K562 (cell line): ENCODE results near the gene NXT1. TPM values are rescaled to one million over a fixed set of nuclear protein-coding genes. Genes with fewer than 3 reads are reported as not detected.

Experiments used
- ARID2 ChIP-seq: fragments of 450-650 bp; IDR thresholded peaks from 2 replicates; pipeline ENCODE4 v1.6.1; 2017; ENCODE audit warnings: antibody characterized with exemption, mild to moderate bottlenecking
- BRD9 ChIP-seq: fragments of 450-650 bp; IDR thresholded peaks from 2 replicates; pipeline ENCODE4 v1.6.1; 2018; ENCODE audit warnings: low read depth; ENCODE audit not compliant: partially characterized antibody
- ILF3 ChIP-seq: fragments of 450-650 bp; IDR thresholded peaks from 2 replicates; pipeline ENCODE4 v1.6.1; 2018; ENCODE audit warnings: antibody characterized with exemption, mild to moderate bottlenecking, moderate library complexity, borderline replicate concordance
- LCOR ChIP-seq: sonication (generic); formaldehyde crosslinking; IDR thresholded peaks from 2 replicates; pipeline ENCODE4 v1.8.0; 2022; ENCODE audit warnings: mild to moderate bottlenecking, missing genetic modification reagents
- MAZ ChIP-seq, 2 experiments: fragments of 450-650 bp in 1 of 2; sonication (generic) in 1 of 2; formaldehyde crosslinking; IDR thresholded peaks in 1 of 2; conservative IDR thresholded peaks in 1 of 2; 2 replicates each; pipeline versions ENCODE4 v1.4.0 to v1.5.0; 2020; ENCODE audit warnings: mild to moderate bottlenecking in 1 of 2, missing genetic modification reagents in 1 of 2
- MEF2D ChIP-seq: conservative IDR thresholded peaks from 2 replicates; pipeline ENCODE4 v1.6.1; 2016; ENCODE audit warnings: low read depth, missing genetic modification characterization, missing compliant biosample characterization
- NFE2L1 ChIP-seq: fragments of 450-650 bp; IDR thresholded peaks from 2 replicates; pipeline ENCODE4 v1.6.1; 2016; ENCODE audit warnings: missing genetic modification characterization, low read depth, mild to moderate bottlenecking, missing compliant biosample characterization, moderate library complexity, borderline replicate concordance
- POLR2AphosphoS5 ChIP-seq: IDR thresholded peaks from 2 replicates; pipeline ENCODE4 v1.6.1; 2011; ENCODE audit warnings: mild to moderate bottlenecking, low read depth, low read length, moderate library complexity; ENCODE audit not compliant: control insufficient read depth, insufficient read depth
- SMARCA5 ChIP-seq: fragments of 450-650 bp; IDR thresholded peaks from 2 replicates; pipeline ENCODE4 v1.6.1; 2016
- TCF7 ChIP-seq: sonication (generic); IDR thresholded peaks from 2 replicates; pipeline ENCODE4 v1.6.1; 2016; ENCODE audit warnings: antibody characterized with exemption, borderline replicate concordance
- ZBTB17 ChIP-seq: fragments of 450-650 bp; formaldehyde crosslinking; IDR thresholded peaks from 2 replicates; pipeline ENCODE4 v1.4.0; 2020; ENCODE audit warnings: mild to moderate bottlenecking
- ZBTB8A ChIP-seq: fragments of 450-650 bp; IDR thresholded peaks from 2 replicates; pipeline ENCODE4 v1.6.1; 2018; ENCODE audit warnings: mild to moderate bottlenecking, moderate library complexity; ENCODE audit not compliant: partially characterized antibody
- ZNF282 ChIP-seq: sonication (generic); formaldehyde crosslinking; IDR thresholded peaks from 2 replicates; pipeline ENCODE4 v1.8.1; 2023; ENCODE audit warnings: missing genetic modification reagents
- polyA plus RNA-seq, 8 experiments: library from polyadenylated mRNA; depleted of rRNA in 4 of 8; stranded (reverse) in 5 of 8; unstranded in 3 of 8; fragments of >200 nt; fragmentation: Nextera tagmentation in 2 of 8; fragmentation: Illumina TruSeq in 1 of 8; extraction: Ambion mirVana in 2 of 8; extraction: Trizol in 1 of 8; gene quantifications; 2 replicates each; pipeline versions ENCODE4 v1.2.1 to v1.2.3, GENCODE V29; 2011 to 2014; ENCODE audit warnings: inconsistent platforms in 1 of 8, missing spikeins in 1 of 8
- total RNA-seq, 7 experiments: library from RNA; depleted of rRNA in 6 of 7; stranded (reverse); fragments of >200 nt in 6 of 7; fragmentation: Illumina TruSeq in 2 of 7; extraction: Trizol in 2 of 7; gene quantifications; 2 replicates each; pipeline versions ENCODE4 v1.2.1 to v1.2.3, GENCODE V29; 2011 to 2021; ENCODE audit warnings: low replicate concordance in 1 of 7
- TF ChIP-seq, protein P1 (sequence below): fragments of 250-450 bp; sonication (Bioruptor Pico); IDR thresholded peaks from 2 replicates; pipeline ENCODE4 v1.9.0; 2021; ENCODE audit warnings: mild to moderate bottlenecking, inconsistent platforms
- TF ChIP-seq, protein P2 (sequence below), 2 experiments: fragments of 450-650 bp in 1 of 2; sonication (generic) in 1 of 2; formaldehyde crosslinking; conservative IDR thresholded peaks; 2 replicates each; pipeline versions ENCODE4 v1.4.0 to v1.8.1; 2020 to 2022; ENCODE audit warnings: mild to moderate bottlenecking in 1 of 2, missing genetic modification reagents in 1 of 2
- TF ChIP-seq, protein P3 (sequence below): fragments of 450-650 bp; IDR thresholded peaks from 2 replicates; pipeline ENCODE4 v1.6.1; 2017; ENCODE audit warnings: mild to moderate bottlenecking, moderate library complexity
- TF ChIP-seq, protein P4 (sequence below), 2 experiments: fragments of 450-650 bp in 1 of 2; sonication (generic) in 1 of 2; formaldehyde crosslinking in 1 of 2; IDR thresholded peaks in 1 of 2; conservative IDR thresholded peaks in 1 of 2; 2 replicates each; pipeline versions ENCODE4 v1.6.1 to v1.8.1; 2016 to 2023; ENCODE audit warnings: mild to moderate bottlenecking in 2 of 2, moderate library complexity in 2 of 2, inconsistent platforms in 1 of 2, missing genetic modification reagents in 1 of 2
- TF ChIP-seq, protein P5 (sequence below): fragments of 450-650 bp; formaldehyde crosslinking; conservative IDR thresholded peaks from 2 replicates; pipeline ENCODE4 v1.4.0; 2022; ENCODE audit warnings: mild to moderate bottlenecking, missing genetic modification characterization

NXT1 gene
- total and polyA plus RNA-seq, 9 of the 15 experiments (the other 6 are each of a cell fraction or from before 2014, with no cell fraction given): 7.7 to 50.9 (median 35.6) TPM

DNA sequence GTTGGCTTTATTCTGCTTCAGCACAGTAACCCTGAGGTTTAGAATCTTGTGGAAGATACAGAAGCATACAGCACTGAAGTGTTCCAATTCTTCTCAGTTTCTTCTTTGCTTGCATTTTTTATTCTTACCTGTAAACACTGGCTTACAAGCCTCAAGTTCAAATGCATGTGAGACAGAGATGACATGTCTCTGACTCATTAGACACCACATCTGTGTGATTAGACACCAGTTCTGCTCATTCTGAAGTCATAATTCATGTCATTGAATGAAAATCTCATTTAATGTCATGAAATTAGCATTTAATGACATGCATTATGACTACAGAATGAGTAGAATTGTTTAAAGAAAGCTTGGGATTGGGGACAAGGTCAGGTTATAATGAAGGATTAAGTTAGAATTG, 17.2 kb downstream of the NXT1 start (continued):
- TF ChIP-seq ILF3 (no peak), MAZ (CRISPR knock-in tag; conservative IDR thresholded peaks at IDR 0.05 in 1 of 2, IDR thresholded peaks at IDR 0.05 in 1 of 2) (no peak), TCF7 (no peak), ZBTB8A (no peak), BRD9 (no peak), SMARCA5 (no peak), MEF2D (tag) (no peak), ZBTB17 (no peak), NFE2L1 (tag) (no peak), ARID2 (no peak), POLR2AphosphoS5 (no peak), LCOR (CRISPR knock-in tag) (no peak), ZNF282 (no peak)
- TF ChIP-seq, protein P1, sequence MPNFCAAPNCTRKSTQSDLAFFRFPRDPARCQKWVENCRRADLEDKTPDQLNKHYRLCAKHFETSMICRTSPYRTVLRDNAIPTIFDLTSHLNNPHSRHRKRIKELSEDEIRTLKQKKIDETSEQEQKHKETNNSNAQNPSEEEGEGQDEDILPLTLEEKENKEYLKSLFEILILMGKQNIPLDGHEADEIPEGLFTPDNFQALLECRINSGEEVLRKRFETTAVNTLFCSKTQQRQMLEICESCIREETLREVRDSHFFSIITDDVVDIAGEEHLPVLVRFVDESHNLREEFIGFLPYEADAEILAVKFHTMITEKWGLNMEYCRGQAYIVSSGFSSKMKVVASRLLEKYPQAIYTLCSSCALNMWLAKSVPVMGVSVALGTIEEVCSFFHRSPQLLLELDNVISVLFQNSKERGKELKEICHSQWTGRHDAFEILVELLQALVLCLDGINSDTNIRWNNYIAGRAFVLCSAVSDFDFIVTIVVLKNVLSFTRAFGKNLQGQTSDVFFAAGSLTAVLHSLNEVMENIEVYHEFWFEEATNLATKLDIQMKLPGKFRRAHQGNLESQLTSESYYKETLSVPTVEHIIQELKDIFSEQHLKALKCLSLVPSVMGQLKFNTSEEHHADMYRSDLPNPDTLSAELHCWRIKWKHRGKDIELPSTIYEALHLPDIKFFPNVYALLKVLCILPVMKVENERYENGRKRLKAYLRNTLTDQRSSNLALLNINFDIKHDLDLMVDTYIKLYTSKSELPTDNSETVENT (CRISPR knock-in tag): no peak
- TF ChIP-seq, protein P2, sequence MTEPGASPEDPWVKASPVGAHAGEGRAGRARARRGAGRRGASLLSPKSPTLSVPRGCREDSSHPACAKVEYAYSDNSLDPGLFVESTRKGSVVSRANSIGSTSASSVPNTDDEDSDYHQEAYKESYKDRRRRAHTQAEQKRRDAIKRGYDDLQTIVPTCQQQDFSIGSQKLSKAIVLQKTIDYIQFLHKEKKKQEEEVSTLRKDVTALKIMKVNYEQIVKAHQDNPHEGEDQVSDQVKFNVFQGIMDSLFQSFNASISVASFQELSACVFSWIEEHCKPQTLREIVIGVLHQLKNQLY (CRISPR knock-in tag; conservative IDR thresholded peaks at IDR 0.05): no peak
- TF ChIP-seq, protein P3, sequence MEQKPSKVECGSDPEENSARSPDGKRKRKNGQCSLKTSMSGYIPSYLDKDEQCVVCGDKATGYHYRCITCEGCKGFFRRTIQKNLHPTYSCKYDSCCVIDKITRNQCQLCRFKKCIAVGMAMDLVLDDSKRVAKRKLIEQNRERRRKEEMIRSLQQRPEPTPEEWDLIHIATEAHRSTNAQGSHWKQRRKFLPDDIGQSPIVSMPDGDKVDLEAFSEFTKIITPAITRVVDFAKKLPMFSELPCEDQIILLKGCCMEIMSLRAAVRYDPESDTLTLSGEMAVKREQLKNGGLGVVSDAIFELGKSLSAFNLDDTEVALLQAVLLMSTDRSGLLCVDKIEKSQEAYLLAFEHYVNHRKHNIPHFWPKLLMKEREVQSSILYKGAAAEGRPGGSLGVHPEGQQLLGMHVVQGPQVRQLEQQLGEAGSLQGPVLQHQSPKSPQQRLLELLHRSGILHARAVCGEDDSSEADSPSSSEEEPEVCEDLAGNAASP: no peak
- TF ChIP-seq, protein P4, sequence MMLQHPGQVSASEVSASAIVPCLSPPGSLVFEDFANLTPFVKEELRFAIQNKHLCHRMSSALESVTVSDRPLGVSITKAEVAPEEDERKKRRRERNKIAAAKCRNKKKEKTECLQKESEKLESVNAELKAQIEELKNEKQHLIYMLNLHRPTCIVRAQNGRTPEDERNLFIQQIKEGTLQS (IDR thresholded peaks at IDR 0.05): peak; percentile 59
- TF ChIP-seq, protein P4 (CRISPR knock-in tag; conservative IDR thresholded peaks at IDR 0.05): no peak
- TF ChIP-seq, protein P5, sequence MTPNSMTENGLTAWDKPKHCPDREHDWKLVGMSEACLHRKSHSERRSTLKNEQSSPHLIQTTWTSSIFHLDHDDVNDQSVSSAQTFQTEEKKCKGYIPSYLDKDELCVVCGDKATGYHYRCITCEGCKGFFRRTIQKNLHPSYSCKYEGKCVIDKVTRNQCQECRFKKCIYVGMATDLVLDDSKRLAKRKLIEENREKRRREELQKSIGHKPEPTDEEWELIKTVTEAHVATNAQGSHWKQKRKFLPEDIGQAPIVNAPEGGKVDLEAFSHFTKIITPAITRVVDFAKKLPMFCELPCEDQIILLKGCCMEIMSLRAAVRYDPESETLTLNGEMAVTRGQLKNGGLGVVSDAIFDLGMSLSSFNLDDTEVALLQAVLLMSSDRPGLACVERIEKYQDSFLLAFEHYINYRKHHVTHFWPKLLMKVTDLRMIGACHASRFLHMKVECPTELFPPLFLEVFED (CRISPR knock-in tag): no peak
